Neural cell (in vitro differentiated cells): ENCODE results near the gene THRA.

Experiments used
- EP300 ChIP-seq: fragments of 450-650 bp; conservative IDR thresholded peaks from 2 replicates; pipeline ENCODE4 v1.6.1; 2014; ENCODE audit warnings: antibody characterized with exemption, mild to moderate bottlenecking, moderate library complexity; ENCODE audit not compliant: poor library complexity, severe bottlenecking
- EZH2 ChIP-seq: fragments of 200-600, 300-800 bp; shearing (Covaris generic), sonication (generic); IDR thresholded peaks from 2 replicates; pipeline ENCODE4 v1.6.1; 2014; ENCODE audit warnings: antibody characterized with exemption, low read length, borderline replicate concordance, mild to moderate bottlenecking; ENCODE audit not compliant: insufficient read depth, poor library complexity, severe bottlenecking
- POLR2AphosphoS5 ChIP-seq: IDR thresholded peaks from 2 replicates; pipeline ENCODE4 v1.6.1; 2012
- RAD21 ChIP-seq: fragments of 450-650 bp; conservative IDR thresholded peaks from 2 replicates; pipeline ENCODE4 v1.6.1; 2014; ENCODE audit warnings: antibody characterized with exemption, mild to moderate bottlenecking, moderate library complexity
- TAF1 ChIP-seq: IDR thresholded peaks from 2 replicates; pipeline ENCODE4 v1.6.1; 2012; ENCODE audit warnings: low read depth
- TF ChIP-seq, protein P1 (sequence below): fragments of 450-650 bp; IDR thresholded peaks from 2 replicates; pipeline ENCODE4 v1.5.1; 2014; ENCODE audit warnings: antibody characterized with exemption, mild to moderate bottlenecking, moderate library complexity; ENCODE audit not compliant: poor library complexity, severe bottlenecking
- TF ChIP-seq, protein P2 (sequence below): IDR thresholded peaks from 2 replicates; pipeline ENCODE4 v1.6.1; 2012; ENCODE audit warnings: borderline replicate concordance

DNA sequence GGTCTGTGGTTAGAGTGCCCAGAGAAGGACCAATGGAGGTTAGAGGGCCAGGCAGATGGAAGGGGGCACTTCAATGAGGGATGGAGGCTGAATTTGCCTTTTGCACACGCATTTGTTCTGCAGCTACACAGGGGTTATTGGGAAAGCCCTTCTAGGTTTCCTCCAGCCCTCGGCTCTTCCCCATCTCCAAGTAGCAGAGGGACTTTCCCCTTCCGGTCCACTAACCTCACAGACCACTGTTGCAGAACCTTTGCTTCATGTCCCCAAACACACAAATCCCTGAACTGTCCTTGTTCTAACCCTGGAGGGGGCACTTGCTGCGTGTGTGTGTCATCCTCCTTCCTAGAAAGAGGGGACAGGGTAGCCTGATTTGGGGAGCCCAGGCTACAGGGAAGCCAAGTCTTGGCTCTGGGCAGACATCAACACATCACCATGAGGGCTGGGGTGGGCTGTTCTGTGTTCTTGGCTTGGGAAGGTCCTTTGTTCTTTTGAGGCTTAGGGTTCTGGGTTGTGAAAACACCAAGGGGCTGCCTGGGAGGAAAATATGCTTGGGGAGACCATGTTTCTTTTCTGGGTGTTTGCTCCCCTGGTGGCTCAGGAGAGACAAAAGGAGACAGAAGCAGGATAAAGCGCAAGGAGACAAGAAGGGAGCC is 44.9 kb downstream of the THRA start:
- TF ChIP-seq, protein P1, sequence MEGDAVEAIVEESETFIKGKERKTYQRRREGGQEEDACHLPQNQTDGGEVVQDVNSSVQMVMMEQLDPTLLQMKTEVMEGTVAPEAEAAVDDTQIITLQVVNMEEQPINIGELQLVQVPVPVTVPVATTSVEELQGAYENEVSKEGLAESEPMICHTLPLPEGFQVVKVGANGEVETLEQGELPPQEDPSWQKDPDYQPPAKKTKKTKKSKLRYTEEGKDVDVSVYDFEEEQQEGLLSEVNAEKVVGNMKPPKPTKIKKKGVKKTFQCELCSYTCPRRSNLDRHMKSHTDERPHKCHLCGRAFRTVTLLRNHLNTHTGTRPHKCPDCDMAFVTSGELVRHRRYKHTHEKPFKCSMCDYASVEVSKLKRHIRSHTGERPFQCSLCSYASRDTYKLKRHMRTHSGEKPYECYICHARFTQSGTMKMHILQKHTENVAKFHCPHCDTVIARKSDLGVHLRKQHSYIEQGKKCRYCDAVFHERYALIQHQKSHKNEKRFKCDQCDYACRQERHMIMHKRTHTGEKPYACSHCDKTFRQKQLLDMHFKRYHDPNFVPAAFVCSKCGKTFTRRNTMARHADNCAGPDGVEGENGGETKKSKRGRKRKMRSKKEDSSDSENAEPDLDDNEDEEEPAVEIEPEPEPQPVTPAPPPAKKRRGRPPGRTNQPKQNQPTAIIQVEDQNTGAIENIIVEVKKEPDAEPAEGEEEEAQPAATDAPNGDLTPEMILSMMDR: no peak
- TF ChIP-seq, protein P2, sequence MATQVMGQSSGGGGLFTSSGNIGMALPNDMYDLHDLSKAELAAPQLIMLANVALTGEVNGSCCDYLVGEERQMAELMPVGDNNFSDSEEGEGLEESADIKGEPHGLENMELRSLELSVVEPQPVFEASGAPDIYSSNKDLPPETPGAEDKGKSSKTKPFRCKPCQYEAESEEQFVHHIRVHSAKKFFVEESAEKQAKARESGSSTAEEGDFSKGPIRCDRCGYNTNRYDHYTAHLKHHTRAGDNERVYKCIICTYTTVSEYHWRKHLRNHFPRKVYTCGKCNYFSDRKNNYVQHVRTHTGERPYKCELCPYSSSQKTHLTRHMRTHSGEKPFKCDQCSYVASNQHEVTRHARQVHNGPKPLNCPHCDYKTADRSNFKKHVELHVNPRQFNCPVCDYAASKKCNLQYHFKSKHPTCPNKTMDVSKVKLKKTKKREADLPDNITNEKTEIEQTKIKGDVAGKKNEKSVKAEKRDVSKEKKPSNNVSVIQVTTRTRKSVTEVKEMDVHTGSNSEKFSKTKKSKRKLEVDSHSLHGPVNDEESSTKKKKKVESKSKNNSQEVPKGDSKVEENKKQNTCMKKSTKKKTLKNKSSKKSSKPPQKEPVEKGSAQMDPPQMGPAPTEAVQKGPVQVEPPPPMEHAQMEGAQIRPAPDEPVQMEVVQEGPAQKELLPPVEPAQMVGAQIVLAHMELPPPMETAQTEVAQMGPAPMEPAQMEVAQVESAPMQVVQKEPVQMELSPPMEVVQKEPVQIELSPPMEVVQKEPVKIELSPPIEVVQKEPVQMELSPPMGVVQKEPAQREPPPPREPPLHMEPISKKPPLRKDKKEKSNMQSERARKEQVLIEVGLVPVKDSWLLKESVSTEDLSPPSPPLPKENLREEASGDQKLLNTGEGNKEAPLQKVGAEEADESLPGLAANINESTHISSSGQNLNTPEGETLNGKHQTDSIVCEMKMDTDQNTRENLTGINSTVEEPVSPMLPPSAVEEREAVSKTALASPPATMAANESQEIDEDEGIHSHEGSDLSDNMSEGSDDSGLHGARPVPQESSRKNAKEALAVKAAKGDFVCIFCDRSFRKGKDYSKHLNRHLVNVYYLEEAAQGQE: no peak
- no peak for TF ChIP-seq EP300
- no peak for TF ChIP-seq TAF1
- TF ChIP-seq EZH2: no peak
- TF ChIP-seq POLR2AphosphoS5: no peak
- no peak for TF ChIP-seq RAD21
